Measurements from ENCODE around the gene RNF215.

The RNF215 gene

GRCh38 chr22:30393322-30393680 is 6.1 kb upstream of the RNF215 start:
- no peak overlapping the region for H3K4me3 ChIP-seq (ENCODE audit: low read length)
- DNase-seq (ENCODE audit: low read depth), result no peak
- TF ChIP-seq, protein P1, sequence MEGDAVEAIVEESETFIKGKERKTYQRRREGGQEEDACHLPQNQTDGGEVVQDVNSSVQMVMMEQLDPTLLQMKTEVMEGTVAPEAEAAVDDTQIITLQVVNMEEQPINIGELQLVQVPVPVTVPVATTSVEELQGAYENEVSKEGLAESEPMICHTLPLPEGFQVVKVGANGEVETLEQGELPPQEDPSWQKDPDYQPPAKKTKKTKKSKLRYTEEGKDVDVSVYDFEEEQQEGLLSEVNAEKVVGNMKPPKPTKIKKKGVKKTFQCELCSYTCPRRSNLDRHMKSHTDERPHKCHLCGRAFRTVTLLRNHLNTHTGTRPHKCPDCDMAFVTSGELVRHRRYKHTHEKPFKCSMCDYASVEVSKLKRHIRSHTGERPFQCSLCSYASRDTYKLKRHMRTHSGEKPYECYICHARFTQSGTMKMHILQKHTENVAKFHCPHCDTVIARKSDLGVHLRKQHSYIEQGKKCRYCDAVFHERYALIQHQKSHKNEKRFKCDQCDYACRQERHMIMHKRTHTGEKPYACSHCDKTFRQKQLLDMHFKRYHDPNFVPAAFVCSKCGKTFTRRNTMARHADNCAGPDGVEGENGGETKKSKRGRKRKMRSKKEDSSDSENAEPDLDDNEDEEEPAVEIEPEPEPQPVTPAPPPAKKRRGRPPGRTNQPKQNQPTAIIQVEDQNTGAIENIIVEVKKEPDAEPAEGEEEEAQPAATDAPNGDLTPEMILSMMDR (conservative IDR thresholded peaks at IDR 0.05; ENCODE audit: low read depth, low read length), result no peak

DNA sequence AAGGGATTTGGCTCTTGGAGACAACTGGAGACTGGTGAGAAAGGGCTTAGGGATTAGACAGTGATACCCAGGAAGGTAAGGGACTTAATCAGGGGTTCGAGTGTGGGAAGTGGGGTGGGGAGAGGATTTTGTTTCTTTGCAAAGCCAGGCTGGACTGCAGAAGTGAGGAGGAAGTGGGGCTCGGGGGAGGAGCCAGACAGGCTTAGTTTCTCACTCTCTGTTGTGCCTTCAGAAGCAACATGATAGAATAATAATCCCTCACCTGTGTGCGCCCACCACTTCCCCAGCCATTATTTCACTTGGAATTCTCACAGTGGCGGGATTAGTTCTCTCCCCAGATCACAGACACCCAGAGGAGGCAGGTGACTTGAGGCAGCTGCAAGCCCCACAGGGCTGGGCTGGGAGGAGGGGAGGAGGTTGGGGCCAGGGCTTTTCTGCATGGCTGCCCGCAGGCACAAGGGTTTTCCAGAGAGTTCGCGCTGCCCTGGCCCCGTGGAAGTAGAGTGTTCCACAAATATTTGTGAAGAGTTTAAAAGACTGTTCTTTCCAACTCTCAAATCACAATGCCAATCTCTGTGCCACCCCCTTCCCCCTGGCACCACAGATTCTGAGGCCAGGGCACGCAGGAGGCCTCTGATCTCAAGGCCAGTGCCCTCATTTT is 5.6 kb upstream of the RNF215 start:
- TF ChIP-seq, protein P1 (conservative IDR thresholded peaks at IDR 0.05; ENCODE audit: low read depth, low read length), result no peak
- no peak overlapping the region for H3K4me3 ChIP-seq (ENCODE audit: low read length)
- DNase-seq (ENCODE audit: low read depth), result peak; percentile 94

- H3K4me3 ChIP-seq (ENCODE audit: low read length), result no peak overlapping the region
- peak; percentile 56 for DNase-seq (ENCODE audit: low read depth)
- TF ChIP-seq, protein P1 (conservative IDR thresholded peaks at IDR 0.05; ENCODE audit: low read depth, low read length), result peak; percentile 82
These were observed 3.9 kb upstream of the RNF215 start for GRCh38 chr22:30390974-30391691.

DNA sequence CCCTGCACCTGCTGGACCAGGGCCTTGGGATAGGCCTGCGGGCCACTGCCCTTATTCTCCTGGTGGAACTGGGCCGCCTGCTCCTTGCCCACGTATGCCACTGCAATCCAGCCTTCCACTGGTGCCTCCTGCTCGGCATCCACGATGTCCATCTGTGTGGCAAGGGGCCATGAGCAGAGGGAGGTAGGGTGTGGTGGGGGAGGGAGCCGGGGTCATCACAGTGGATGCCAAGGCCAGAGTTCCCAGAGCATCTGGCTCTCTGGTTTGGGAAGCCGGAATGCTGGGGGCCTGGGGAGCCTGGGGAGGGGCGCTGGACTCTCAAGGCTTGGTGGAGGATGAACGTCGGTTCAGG is 627 bp downstream of the RNF215 start:
- peak overlapping the region; percentile 65 for H3K4me3 ChIP-seq (ENCODE audit: low read length)
- no peak for DNase-seq (ENCODE audit: low read depth)
- TF ChIP-seq, protein P1 (conservative IDR thresholded peaks at IDR 0.05; ENCODE audit: low read depth, low read length), result no peak

- no peak overlapping the region for H3K4me3 ChIP-seq (ENCODE audit: low read length)
- TF ChIP-seq, protein P1 (conservative IDR thresholded peaks at IDR 0.05; ENCODE audit: low read depth, low read length), result no peak
- DNase-seq (ENCODE audit: low read depth), result no peak
These were observed 1.3 kb downstream of the RNF215 start for GRCh38 chr22:30385942-30386341.

DNA sequence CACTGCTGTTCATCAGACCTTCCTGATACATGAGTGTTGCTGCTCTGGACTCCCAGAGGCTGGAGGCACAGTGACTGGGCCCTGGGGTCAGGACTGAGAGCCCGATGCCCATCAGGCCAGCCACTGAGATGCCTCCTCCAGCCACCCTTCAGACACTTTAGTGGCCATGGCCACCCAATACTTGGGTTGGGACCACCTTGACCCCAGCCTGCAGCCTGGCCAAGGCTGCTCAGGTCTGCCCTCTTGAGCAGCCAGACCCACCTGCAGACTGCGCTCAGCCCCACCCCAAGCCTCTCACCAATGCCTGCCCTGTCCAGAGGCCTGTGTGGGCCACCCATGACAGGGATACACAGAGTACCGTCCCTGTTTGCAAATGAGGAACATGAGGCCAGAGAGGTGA is 4.2 kb downstream of the RNF215 start:
- no peak overlapping the region for H3K4me3 ChIP-seq (ENCODE audit: low read length)
- DNase-seq (ENCODE audit: low read depth), result no peak
- TF ChIP-seq, protein P1 (conservative IDR thresholded peaks at IDR 0.05; ENCODE audit: low read depth, low read length), result no peak

DNA sequence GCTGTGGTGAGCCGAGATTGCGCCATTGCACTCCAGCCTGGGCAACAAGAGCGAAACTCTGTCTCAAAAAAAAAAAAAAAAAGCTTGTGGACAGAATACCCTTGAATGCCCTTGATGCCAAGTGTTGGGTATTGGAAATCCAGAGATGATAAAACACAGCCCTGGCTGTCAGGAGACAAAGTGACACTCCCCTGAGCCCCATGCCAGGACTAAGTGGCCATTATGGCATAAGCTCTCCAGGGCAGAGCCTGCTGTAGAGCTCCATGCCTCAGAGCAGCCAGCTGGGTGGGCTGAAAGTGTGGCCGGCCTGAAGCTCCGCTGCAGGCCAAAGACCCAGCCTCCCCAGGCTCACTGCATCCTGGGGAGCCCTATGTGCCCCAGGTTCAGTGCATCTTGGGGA is 4.9 kb downstream of the RNF215 start:
- TF ChIP-seq, protein P1 (conservative IDR thresholded peaks at IDR 0.05; ENCODE audit: low read depth, low read length), result no peak
- DNase-seq (ENCODE audit: low read depth), result no peak
- H3K4me3 ChIP-seq (ENCODE audit: low read length), result no peak overlapping the region

All from retinal pigment epithelial cell (primary cell).